ENCODE results near the gene C3orf38.

DNA sequence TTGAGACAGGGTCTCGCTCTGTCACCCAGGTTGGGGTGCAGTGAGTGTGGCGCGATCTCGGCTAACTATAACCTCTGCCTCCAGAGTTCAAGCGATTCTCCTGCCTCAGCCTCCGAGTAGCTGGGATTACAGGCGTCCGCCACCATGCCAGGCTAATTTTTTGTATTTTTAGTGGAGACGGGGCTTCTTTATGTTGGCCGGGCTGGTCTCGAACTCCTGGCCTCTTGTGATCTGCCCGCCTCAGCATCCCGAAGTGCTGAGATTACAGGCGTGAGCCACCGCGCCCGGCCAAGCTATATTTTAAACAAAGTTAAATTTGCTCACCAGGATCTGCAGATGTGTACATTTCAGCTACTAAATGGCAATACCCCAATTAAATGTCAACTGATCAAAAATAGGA, 1.1 kb upstream of the C3orf38 start:
- TF ChIP-seq, protein P1, sequence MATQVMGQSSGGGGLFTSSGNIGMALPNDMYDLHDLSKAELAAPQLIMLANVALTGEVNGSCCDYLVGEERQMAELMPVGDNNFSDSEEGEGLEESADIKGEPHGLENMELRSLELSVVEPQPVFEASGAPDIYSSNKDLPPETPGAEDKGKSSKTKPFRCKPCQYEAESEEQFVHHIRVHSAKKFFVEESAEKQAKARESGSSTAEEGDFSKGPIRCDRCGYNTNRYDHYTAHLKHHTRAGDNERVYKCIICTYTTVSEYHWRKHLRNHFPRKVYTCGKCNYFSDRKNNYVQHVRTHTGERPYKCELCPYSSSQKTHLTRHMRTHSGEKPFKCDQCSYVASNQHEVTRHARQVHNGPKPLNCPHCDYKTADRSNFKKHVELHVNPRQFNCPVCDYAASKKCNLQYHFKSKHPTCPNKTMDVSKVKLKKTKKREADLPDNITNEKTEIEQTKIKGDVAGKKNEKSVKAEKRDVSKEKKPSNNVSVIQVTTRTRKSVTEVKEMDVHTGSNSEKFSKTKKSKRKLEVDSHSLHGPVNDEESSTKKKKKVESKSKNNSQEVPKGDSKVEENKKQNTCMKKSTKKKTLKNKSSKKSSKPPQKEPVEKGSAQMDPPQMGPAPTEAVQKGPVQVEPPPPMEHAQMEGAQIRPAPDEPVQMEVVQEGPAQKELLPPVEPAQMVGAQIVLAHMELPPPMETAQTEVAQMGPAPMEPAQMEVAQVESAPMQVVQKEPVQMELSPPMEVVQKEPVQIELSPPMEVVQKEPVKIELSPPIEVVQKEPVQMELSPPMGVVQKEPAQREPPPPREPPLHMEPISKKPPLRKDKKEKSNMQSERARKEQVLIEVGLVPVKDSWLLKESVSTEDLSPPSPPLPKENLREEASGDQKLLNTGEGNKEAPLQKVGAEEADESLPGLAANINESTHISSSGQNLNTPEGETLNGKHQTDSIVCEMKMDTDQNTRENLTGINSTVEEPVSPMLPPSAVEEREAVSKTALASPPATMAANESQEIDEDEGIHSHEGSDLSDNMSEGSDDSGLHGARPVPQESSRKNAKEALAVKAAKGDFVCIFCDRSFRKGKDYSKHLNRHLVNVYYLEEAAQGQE (IDR thresholded peaks at IDR 0.05; ENCODE audit: low read depth) = no peak
- no peak for TF ChIP-seq TEAD4 (IDR thresholded peaks at IDR 0.05)
